Stimulated activated CD8-positive, alpha-beta memory T cell treated with anti-CD3 and anti-CD28 coated beads, Interleukin-12 subunit alpha, Interleukin-12 subunit beta, amount 100 ng/mL, for 1 hour (primary cell): ENCODE measurements around the gene CAMK2D.

ENCODE experiments used
- DNase-seq: peaks from one replicate; pipeline ENCODE4 v3.0.0-alpha.2; 2020; ENCODE audit warnings: low read depth

Gene CAMK2D

DNA sequence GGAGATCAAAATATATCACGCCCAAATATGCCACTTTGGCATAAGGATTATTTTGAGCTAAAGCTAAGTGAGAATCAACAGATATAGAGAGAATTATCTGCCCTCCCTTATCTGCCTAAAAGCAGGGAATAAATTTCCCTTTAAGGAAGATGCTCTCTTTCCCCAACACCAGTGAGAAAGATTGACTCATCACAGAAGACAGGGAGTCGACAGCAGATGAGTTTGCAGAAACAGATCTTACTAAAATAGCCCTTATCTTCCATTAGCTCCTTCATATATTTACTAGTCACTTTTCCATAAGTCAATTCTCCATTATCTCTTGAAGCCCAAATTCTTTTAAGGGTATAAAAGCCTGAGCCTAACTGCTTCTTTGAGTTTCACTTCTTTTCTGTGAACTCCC lies 156.6 kb downstream of the CAMK2D start:
- DNase-seq, result no peak

DNA sequence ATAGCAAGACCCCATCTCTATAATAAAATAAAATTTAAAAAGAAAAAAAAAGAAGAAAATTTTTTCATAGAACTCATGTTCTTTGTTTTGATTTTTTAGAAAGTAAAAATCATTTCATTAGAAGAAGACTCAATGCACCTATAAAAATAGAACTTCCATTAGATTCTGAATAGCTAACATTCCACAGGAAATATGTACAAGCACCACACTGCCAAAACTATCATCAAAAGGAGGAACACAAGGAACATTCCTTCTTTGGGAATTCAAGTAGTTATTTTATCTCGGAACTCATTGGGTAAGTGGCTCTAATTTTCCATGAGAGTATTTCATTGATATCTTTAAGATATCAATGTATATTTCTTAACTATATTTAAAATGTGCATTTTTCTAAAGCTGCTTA lies 157.6 kb downstream of the CAMK2D start:
- DNase-seq, result no peak

DNA sequence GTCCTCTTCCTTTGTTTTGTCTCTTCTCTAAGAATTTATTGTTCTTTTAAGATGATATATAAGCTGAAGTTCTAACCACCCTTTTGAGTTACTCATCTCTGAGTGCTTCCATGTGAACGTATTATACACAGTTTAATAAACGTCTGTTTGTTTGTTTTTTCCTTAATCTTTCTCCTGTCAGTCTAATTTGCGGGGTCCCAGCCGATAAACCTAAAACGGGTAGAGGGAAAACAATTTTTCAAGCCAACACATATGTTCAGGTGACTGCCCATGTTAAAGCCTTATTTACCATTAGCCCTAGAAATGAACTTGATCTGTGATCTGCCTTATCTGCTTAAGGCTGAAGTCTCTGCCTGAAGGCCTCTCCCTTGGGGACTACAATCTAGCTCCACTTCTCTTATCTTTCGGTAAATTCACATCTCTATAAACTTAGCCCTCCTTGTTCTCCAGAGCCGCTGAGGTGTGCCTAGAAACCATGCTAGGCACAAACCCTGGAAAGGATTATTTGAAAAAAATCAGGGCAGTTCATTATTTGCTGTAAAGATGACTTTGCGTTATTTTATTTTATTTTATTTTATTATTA lies 158.8 kb downstream of the CAMK2D start:
- DNase-seq, result no peak

DNA sequence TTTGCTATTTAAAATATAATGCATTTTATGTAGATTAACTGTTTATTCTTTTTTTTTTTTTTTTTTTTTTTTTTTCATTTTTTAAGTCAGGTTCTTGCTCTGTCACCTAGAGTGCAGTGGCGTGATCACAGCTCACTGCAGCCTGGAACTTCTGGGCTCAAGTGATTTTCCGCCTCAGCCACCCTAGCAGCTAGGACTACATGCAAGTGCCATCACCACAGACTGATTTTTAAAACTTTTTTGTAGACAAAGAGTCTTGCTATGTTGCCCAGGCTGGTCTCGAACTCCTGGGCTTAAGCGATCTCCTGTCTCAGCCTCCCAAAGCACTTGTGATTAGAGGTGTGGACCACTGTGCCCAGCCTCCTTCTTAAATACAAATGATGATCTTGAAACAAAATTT lies 159.9 kb downstream of the CAMK2D start:
- DNase-seq, result no peak

DNA sequence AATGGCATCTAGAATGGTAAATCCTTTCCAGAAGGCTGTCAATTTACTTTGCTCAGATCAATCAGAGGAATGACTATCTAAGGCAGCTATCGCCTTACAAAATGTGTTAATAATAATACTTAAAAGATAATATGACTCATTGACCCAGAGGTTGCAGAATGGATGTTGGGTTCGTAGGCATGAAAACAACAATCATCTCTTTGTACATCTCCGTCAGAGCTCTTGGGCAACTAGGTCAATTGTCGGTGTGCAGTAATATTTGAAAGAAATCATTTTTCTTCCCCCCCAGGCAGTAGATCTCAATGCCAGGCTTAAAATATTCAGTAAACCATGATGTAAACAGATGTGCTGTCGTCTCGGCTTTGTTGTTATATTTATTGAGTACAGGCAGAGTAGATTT lies 165.1 kb downstream of the CAMK2D start:
- DNase-seq, result no peak

DNA sequence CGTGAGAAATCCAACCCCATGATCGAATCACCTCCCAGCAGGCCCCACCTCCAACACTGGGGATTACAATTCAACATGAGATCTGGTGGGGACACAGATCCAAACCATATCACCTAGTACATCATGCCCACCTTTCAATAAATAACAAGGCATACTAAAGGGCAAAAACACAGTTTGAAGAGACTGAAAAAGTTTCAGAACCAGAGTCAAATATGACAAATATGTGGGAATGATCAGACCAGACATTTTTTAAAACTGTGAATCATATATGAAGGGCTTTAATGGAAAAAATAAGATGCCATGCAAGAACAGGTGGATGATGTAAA lies 167.3 kb downstream of the CAMK2D start:
- no peak for DNase-seq

DNA sequence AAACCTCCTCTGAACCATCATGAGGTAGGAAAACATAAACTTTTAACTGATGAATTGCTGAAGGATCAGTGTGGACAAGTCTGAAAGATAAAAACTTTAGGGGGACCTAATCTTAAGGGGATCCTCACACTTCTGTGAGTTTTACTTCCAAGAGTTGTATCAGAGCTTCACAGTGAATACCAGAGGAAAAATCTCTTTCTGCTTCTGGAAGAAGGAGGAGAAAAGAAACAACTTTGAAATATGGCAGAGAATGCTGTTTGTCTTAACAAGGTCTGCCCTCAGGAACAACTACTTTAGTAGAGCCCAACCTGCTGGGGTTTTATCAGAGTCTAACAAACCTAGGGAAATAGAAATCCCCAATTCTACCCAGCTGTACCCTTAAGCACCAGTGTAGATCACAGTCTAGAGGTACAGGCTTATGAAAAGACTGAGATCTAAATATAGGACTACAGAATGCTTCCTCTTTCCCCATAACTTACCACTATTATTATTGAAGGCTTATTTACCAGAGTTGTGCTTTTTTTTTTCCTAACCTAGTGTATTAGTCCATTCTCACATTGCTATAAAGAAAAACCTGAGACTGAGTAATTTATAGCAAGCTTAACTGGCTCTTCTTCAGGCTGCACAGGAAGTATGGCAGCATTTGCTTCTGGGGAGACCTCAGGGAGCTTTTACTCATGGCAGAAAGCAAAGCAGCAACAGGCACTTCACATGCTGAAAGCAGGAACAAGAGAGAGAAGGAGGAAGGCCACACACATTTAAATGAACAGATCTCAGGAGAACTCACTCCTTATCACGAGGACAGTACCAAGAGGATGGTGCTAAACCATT lies 167.9 kb downstream of the CAMK2D start:
- no peak for DNase-seq

DNA sequence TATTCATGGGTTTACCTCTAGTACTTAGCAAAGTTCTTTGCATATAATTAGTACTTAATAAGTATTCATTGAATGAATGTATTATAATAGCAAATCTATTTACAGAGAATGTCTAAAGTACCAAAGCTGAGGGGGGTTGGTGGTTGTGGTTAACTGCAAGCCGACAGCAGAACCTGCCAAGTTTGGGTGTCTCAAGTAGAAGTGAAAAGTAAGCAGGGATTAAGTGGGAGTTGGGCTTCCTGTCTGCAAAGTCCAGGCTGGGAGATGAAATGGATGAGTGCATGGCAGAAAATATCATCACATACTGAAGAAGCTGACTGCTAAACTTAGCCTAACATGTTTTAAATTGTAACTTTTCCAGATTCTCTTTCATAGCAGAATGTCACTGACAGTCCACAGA lies 169.6 kb downstream of the CAMK2D start:
- DNase-seq, result no peak

DNA sequence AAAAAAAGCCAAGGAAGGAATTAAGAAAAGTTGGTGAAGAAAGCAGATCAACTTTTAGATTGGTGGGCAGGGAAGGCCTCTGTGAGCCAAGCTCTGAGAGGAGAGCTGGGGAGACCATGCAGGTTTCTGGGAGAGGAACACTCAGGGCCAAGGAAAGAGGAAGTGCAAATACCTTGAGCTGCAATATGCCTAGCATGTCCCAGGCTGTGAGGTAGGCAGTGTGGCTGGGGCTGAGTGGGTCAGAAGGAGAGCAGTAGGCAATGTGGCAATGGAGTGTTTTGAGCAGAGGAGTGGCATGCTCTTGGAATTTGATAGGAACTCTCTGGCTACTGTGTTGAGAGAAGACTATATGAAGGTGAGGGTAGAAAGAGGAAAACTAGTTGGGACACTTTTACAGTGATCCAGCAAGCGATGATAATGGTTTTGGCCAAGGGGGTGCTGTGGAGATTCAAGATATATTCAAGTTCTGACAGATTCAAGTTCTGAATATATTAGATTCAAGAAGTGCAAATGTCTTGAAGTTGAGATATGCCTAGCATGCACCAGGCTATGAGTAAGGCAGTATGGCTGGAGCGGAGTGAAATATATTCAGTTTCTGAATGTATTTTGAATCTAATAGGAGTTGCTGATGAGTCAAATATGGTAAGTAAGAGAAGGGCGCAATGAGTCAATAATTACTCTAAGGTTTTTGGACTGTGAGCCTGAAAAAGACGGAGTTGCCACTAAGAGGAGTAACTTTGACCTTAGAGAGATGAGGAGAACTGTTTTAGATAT lies 172.5 kb downstream of the CAMK2D start:
- no peak for DNase-seq

DNA sequence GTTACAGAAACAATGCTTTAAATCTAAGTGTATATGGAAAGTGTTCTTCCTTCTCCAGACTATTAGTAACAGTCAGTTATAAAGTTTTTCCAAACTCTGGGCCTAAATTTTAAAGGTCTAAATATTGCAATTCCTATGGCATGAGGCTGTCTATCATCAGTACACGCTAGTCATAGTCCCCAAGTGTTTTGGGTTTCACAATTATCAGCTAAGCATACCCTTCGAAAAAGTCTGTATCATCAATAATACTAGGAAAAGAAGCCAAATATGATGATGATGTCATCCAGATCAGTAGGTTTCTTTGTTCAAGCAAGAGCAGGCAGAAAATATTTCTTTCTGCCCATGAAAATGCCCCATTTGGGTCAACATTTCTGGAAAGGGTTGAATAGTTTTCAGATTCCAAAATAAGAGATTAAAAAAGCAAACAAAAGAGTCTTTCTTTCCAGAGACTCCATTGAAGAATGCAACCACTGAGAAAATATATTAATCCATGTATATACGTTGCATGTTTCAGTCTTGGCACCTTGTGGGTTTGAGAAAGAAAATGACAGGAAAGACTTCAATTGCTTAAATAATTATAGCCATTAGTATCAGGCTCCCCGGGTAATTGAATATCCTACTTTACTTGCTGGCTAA lies 173.8 kb downstream of the CAMK2D start:
- no peak for DNase-seq

DNA sequence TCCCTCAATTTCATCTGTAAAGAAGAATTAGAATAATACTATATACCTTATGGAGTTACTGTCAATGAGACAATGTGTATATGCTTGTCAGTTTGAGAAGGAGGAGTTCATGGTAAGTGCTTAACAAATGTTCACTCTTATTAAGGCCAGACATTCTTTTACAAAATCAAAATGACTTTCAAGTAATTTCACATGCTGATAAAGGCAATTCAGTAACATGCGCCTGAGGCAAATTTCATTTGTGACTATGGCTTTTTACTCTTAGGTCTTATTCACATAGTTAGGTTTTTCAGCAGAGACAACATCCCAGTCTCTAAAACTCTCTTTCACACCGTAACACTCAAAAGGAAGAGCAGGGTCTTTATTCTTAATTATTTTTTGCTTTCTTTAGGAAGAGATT lies 174.4 kb downstream of the CAMK2D start:
- DNase-seq, result no peak

DNA sequence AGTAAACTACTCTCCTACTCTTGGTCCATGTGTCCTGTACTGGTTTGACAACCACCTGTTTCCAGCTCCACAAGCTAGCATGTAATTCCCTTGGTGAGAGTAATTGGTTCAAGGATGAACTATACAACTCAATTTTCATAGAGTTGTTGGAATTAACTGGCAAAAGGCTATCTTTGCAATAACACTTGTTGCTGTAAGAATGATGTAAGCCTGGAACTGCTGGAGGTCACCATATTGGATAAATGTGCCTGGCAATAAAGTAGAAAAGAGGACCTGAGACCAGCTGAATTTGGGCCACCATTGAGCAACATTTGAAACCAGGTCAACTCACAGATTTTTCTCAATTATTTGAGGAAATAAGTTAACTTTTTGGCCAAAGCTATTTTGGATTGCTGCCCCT lies 175.5 kb downstream of the CAMK2D start:
- DNase-seq, result no peak

DNA sequence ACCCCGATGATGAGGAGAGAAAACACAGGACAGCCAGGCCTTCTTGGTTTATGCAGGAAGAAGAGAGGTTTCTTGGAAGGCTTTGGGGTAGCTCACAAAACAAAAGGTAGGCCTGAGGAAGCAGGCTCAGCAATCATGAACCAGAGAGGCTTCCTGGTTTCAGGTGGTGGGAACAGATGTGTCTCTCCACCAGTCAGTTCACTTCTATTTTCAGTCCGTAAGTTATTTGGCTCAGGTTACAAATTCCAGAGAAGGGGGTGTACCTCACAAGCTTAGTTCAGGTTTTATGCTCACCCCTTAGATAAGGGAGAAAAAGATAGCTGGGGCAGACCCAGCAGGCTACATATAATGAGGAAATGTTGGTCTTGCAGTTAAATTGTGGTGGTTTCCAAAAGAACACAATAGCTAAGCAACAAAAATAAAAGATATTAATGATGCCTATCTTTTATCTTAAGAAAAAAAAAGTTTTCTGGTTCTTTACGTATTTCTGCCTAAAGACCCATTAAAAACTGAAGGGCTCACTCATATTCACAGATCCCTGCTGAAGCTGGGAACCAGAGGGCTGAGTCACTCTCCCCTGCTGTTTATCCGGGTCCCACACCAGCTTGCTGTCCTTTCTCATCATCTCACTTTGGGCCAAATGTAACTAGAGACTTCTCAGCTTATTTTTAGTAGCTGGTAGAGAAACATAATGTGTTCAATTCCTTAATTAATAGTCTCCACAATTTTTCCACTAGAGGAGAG lies 177.0 kb downstream of the CAMK2D start:
- no peak for DNase-seq

DNA sequence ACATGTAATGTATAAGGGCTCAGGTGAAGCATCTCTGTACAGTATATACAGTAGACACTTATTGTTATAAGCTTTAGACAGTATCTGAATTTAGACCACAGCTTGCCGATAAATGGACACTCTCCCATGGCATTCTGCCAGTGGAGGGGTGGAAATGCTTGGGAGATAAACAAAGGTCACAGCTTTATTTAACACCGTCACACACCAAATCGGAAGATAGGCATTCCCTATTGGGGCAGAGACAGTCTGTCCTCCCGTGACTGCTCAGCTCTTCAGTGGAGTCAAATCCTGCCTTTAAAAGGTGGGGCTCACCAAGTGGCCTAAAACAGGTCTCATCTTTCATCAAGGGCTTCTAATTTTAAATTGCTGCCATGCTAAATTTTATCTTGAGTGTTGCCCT lies 178.8 kb downstream of the CAMK2D start:
- DNase-seq, result no peak

DNA sequence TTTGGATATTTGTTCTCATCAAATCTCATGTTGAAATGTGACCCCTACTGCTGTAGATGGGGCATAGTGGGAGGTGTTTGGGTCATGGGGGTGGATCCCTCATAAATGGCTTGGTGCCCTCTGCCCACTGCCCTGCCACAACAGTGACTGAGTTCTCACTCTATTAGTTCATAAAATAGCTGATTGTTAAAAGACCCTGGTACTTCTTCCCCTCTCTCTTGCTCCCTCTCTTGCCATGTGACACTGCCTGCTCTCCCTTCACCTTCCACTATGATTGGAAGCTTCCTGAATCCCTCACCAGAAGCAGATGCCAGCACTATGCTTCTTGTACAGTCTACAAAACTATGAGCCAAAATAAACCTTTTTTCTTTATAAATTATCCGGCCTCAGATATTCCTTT lies 182.2 kb downstream of the CAMK2D start:
- no peak for DNase-seq

DNA sequence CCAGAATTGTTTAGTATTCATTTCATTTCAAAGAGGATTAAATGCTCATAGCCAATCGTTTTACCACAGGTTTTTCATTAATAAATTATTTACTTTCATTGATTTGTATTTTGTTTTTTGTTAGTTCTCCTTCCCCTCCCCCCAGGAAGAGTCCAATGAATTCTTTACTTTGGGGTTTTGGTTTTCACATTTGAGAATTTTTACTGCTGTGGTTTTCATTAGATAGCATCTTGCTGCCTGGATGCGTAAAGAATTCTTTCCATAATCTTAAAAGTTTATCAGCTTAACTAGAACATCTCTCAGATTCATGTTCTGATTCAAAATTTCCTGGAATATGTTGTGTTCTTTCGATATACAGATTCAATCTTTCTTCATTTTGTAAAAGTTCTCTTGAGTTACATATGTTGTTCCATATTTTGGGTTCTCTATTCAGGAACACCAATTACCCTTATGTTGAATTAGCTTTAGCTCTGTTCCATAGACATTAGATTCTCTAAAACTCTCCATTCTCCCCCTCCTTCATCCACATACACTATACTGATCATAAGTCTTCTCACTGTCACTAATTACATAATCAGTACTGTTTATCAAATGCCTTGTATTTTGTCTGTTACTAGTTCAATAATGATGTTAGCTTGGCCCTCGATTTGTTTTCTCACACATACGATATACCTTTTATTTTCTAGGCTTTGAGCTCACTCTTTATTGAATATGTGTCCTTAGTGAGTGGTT lies 184.4 kb downstream of the CAMK2D start:
- no peak for DNase-seq

DNA sequence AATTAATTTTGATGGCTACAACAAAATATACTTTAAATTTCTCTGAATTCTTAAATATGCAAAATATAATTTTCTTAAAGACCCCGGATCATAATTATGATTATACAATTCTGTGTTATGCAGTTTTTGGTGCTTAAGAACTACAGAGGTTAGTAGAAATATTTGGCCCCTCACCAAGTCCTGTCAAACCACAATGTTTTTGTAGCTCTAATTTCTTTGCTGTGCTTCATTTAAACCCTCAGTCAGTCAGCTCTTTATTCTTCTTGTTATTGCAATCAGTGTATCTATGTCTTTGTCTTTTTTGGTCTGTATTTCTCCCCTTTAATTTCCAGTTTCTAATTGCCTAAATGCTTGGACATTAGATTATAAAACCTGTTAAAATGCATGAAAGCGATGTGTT lies 186.1 kb downstream of the CAMK2D start:
- no peak for DNase-seq

DNA sequence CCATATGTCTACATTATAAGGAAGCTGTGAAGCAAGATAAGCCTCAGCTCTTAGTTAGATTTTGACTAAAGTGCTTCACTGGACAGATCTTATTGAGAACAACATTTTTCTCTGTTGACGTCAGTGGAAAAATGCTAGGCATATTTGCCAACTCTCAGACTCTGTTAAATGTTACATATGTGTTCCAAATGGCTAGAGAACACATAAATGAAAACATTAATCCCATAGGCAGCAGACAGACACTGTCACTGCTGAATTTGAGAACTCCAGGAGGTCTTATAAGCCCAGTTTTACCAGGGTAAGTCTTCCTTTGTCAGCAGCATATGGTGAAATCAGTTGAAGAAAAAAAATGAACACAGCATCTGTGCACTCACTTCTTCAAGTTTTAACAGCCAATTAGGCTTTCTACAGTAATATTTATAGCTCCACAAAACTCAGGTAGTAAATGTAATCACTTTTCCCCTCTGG lies 186.9 kb downstream of the CAMK2D start:
- DNase-seq, result no peak

DNA sequence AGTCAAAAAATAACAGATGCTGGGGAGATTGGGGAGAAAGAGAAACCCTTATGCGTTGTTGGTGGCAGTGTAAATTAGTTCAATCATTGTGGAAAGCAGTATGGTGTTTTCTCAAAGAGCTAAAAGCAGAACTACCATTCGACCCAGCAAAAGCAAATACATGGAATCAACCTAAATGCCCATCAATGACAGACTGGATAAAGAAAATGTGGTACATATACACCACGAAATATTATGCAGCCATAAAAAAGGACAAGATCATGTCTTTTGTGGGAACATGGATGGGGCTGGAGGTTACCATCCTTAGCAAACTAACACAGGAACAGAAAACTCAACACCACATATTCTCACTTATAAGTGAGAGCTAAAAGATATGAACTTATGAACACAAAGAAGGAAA lies 188.9 kb downstream of the CAMK2D start:
- DNase-seq, result no peak

DNA sequence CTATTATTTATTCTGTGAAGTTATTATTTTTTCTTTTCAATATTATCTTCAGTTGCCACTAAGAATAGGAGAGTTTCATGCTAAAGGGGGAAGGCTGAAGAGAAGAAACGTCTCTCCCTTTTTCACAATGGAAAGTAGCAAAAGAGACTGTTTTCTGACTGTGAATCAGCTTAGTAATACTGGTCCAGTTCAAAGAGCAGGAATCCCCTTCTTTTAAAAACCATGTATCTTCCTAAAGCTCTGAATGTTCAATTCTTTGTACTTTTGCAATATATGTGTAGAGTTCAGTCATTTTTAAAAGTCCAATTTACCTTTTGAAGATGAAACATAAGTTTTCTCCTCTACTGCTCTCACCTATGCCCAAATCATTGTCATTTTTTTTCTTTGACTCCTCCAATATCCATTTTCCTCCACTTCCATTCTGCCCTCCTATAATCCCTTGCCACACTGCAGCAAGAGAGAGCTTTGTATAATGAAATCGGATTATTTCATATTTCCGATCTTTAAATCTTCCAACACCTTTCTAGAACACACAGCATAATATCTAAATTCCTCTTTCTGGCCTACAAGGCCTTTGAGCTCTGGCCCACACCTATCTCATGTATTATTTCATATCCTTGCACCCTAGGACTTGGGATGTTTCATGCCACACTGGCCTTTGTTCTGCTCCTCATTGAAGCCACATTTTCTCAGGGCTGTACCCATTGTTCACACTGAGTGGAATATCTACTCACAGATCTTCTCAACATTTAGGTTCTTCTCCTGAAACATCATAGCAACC lies 195.3 kb downstream of the CAMK2D start:
- DNase-seq, result no peak

DNA sequence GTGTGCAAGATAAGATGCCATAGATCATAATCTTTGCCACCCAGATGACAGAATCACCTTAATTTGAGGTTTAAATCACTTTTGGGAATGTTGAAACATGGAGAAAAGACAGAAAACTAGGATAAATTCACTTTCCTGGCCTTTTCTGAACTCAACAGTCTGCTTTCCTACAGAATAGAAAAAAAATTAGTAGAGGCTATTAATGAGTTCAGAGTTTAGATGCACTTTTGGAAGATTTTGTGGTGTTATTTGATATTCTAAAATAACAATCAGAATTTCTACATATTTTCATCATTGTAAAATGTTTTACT lies 195.9 kb downstream of the CAMK2D start:
- DNase-seq, result no peak
